NB4 (cell line): ENCODE measurements around the gene MYO1B.
A peak's percentile ranks its signal among the peaks of the same experiment; 100 is the strongest.

Source experiments
- DNase-seq: peaks from one replicate; pipeline ENCODE4 v3.0.0; 2010; ENCODE audit warnings: low read depth
- H3K4me3 ChIP-seq: one replicate; pipeline ENCODE4 v1.5.1; 2011; ENCODE audit warnings: mild to moderate bottlenecking, low read depth, low read length, moderate library complexity
- MYC ChIP-seq: IDR thresholded peaks from 2 replicates; pipeline ENCODE4 v1.6.1; 2011; ENCODE audit warnings: low read depth, low read length
- POLR2A ChIP-seq: IDR thresholded peaks from 2 replicates; pipeline ENCODE4 v1.6.1; 2011; ENCODE audit warnings: mild to moderate bottlenecking; ENCODE audit not compliant: insufficient read length; ENCODE audit errors: extremely low read depth
- TF ChIP-seq, protein P1 (sequence below): IDR thresholded peaks from one replicate; pipeline ENCODE4 v1.5.1; 2012; ENCODE audit warnings: low read depth, low read length
- TF ChIP-seq, protein P2 (sequence below): IDR thresholded peaks from 2 replicates; pipeline ENCODE4 v1.6.1; 2011; ENCODE audit warnings: low read depth, low read length

The MYO1B gene

DNA sequence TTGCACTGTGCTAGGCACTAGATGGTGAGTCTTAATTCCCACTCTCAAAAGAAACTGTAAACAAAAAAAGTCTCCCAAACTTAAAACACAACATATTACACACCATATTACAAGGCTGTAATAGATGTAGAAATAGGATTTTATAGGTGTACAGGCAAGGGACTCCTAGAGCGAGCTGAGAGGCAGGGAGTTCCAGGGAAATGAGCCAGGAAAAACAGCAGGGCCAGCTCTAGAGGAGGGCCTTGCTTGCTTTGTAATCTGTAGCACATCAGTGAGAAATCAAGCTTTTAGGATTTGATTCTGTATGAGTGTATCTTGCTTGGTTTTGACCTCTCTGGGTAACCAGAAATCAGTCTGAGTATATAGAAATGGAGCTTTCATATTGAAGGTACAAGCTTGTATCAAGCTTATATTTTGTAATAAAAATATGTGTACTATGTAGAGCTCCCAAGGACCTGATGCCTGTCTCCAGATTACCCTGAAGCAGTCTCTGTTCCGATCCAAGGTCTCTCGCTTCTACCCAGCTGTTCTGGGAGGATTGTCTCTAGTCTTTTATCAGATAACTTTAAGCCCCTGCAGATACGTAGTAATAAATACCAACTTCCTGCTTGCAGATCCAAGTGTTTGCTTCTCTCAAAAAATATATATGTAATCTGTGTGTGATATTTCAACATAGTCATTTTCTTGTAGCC lies 73.0 kb downstream of the MYO1B start:
- TF ChIP-seq MYC (no peak), POLR2A (no peak)
- TF ChIP-seq, protein P1, sequence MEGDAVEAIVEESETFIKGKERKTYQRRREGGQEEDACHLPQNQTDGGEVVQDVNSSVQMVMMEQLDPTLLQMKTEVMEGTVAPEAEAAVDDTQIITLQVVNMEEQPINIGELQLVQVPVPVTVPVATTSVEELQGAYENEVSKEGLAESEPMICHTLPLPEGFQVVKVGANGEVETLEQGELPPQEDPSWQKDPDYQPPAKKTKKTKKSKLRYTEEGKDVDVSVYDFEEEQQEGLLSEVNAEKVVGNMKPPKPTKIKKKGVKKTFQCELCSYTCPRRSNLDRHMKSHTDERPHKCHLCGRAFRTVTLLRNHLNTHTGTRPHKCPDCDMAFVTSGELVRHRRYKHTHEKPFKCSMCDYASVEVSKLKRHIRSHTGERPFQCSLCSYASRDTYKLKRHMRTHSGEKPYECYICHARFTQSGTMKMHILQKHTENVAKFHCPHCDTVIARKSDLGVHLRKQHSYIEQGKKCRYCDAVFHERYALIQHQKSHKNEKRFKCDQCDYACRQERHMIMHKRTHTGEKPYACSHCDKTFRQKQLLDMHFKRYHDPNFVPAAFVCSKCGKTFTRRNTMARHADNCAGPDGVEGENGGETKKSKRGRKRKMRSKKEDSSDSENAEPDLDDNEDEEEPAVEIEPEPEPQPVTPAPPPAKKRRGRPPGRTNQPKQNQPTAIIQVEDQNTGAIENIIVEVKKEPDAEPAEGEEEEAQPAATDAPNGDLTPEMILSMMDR: no peak
- TF ChIP-seq, protein P2, sequence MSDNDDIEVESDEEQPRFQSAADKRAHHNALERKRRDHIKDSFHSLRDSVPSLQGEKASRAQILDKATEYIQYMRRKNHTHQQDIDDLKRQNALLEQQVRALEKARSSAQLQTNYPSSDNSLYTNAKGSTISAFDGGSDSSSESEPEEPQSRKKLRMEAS: no peak
- no peak for DNase-seq
- no peak overlapping the region for H3K4me3 ChIP-seq

DNA sequence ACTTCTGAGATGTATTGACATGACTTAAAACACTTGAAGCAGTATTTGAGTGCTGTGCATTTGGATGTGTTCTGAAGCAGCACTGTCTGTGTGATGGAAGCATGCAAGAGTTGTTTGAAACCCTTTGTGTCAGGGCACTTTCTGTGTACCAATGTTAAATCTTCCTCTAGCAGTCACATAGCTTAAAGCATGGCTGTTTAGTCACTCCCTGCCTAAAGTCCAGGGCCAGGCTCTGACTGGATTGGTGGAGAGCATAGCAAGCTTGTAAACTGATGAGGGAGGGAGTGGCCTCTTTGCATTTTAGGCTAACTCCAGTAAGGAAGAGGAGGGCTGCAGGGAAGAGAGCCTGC lies 73.5 kb downstream of the MYO1B start:
- peak; percentile 34 for DNase-seq
- TF ChIP-seq POLR2A (no peak), MYC (no peak)
- TF ChIP-seq, protein P2: no peak
- TF ChIP-seq, protein P1: no peak
- H3K4me3 ChIP-seq: no peak overlapping the region

DNA sequence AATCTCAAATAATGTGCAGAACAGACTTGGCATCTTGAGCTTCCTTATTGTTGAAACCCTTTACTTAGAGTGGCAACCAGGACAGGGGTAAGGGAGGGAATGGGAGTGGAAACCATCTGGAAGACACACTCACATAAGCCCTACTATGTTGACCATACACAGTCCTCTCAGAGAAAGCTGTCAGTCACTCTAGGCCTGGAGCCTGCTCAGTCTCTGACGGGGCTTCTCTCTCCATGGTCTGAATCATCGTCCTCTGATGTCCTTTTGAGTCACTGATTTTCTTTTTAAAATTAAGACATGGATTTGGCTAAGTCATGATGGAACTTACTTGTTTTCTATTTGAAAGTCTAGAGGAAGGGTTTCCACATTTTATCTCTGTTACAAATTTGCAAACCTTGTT lies 74.0 kb downstream of the MYO1B start:
- no peak overlapping the region for H3K4me3 ChIP-seq
- TF ChIP-seq, protein P2: no peak
- TF ChIP-seq MYC: no peak
- TF ChIP-seq, protein P1: no peak
- TF ChIP-seq POLR2A: no peak
- no peak for DNase-seq

DNA sequence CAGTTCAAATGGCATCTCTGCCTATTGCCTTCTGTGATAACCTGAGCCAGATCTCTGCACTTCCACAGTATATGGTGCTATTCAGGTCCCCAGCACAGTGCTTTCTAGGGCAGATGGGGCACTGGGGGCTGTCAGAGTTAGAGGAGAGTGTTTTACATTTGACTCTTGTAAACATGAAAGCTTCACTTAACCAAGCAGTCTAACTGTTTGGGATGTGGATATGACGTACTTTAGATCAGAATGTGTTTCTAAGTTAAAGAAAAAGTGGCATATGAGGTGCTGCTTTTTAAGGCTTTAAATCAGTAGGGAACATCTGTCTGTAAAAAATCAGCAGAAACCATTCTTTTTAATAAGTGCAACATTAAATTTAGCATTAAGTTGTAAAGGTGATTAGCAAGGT lies 75.7 kb downstream of the MYO1B start:
- TF ChIP-seq MYC: no peak
- TF ChIP-seq POLR2A: no peak
- TF ChIP-seq, protein P2: no peak
- TF ChIP-seq, protein P1: no peak
- DNase-seq: no peak
- no peak overlapping the region for H3K4me3 ChIP-seq

DNA sequence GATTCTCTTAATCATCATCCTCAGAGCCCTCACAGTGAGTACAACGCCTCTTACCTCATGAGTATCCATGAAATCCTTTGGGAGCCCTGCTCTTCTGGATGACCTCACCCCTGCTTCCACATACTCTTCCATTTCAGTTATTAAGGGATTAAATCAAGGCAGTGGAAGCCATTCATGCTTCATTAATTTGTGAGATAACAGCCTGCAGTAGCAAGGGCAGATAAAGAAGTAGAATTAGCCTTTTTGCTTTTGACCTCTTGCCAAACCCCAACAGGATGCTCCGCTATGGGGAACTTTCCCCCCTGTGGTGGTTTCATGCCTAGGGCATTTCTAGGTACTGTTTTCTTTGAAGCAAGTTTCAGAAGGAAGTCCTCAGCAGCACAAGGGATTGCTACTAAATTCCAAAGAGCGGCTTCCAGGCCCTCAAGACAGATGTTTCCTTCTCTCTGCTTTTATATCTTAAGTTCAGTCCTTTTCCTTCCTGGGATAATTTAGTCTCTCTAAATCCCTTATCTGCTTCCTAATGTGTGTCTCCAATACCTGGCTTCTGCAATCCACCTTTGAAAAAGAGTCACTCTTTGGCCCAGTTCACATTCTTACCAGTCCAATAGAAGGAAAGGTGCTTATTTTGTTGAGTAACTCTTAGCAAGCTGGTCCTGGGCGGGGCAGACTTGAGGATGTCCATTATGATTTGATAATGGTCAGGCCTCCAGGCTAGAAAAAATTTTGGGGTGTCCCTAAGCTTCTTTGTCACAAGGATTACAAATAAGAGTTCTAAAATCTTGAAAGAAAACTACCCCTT lies 76.9 kb downstream of the MYO1B start:
- H3K4me3 ChIP-seq: no peak overlapping the region
- TF ChIP-seq, protein P2: no peak
- TF ChIP-seq, protein P1: peak; percentile 1
- DNase-seq: peak; percentile 64
